ENCODE data around the gene HIBCH. TPM values are rescaled to one million over a fixed set of nuclear protein-coding genes. Genes with fewer than 3 reads are reported as not detected.

The HIBCH gene
- total RNA-seq, 1 experiment from 2014 or later: 24.7 TPM

- H3K4me3 ChIP-seq (replicated peaks in 1 of 2; ENCODE audit: low read depth in 1 of 2, low read length in 2 of 2): no peak overlapping the region
- H4K20me1 ChIP-seq (ENCODE audit: insufficient read depth): no peaks in the 10 kb centered on the region
- BruUV-seq (replicated peaks): no TSS peak
- no peaks in the 10 kb centered on the region for H3K27me3 ChIP-seq (ENCODE audit: insufficient read depth, low read length)
- no peak for TF ChIP-seq SP1 (IDR thresholded peaks at IDR 0.05; ENCODE audit: low read depth)
- TF ChIP-seq RAD21 (IDR thresholded peaks at IDR 0.05; ENCODE audit: low read depth): no peak
- no peak for TF ChIP-seq MAX (IDR thresholded peaks at IDR 0.05)
- TF ChIP-seq ZNF274 (IDR thresholded peaks at IDR 0.05; ENCODE audit: low read depth, low read length): no peak
- no peak for TF ChIP-seq TCF7L2 (IDR thresholded peaks at IDR 0.05; ENCODE audit: borderline replicate concordance, extremely low read depth, insufficient read depth, insufficient read length)
- no peak for TF ChIP-seq ELF1 (IDR thresholded peaks at IDR 0.05; ENCODE audit: borderline replicate concordance, low read depth)
- TF ChIP-seq ZFX (IDR thresholded peaks at IDR 0.05): no peak
- TF ChIP-seq POLR2AphosphoS5 (IDR thresholded peaks at IDR 0.05; ENCODE audit: low read depth, low read length): no peak
- ChIA-PET POLR2A (no interaction called here), CTCF (no interaction called here), RAD21 (ENCODE audit: low non-redundant PET in 1 of 2, low total read pairs in 2 of 2, uncharacterized antibody in 2 of 2, unreplicated experiment in 2 of 2) (no interaction called here)
- H3K79me2 ChIP-seq (ENCODE audit: insufficient read depth, low read length): no peaks in the 10 kb centered on the region
- no peaks in the 10 kb centered on the region for H3K4me1 ChIP-seq (ENCODE audit: control insufficient read depth in 1 of 2, insufficient read depth in 2 of 2, low read length in 2 of 2)
- H3K27ac ChIP-seq (ENCODE audit: low read depth, low read length): no peak overlapping the region
- no peak overlapping the region for H3K9ac ChIP-seq (ENCODE audit: low read length)
- H3K4me2 ChIP-seq (ENCODE audit: low read length): no peak overlapping the region
- intact Hi-C loops (cut with micrococcal nuclease): no loop called here
- H2AFZ ChIP-seq (ENCODE audit: low read depth, low read length, poor library complexity, severe bottlenecking): no peak overlapping the region
- DNase-seq (ENCODE audit: low read depth, low spot score) (no peak), ATAC-seq (no peak)
- H3K9me3 ChIP-seq (ENCODE audit: control insufficient read depth in 1 of 2, insufficient read depth in 1 of 2, low read depth in 1 of 2, low read length in 2 of 2): no peaks in the 10 kb centered on the region
- 0 out of 4 replicates have a peak, but pooled peaks cover 0 to 4% of the 10 kb centered on the region in 2 experiments for H3K36me3 ChIP-seq (ENCODE audit: control insufficient read depth in 1 of 2, insufficient read depth in 2 of 2, low read length in 2 of 2)
- no peaks in the 10 kb centered on the region for H3K9me2 ChIP-seq (ENCODE audit: insufficient read depth)
These were observed 84.0 kb downstream of the HIBCH start for GRCh38 chr2:190235551-190236075.

GRCh38 chr2:190235101-190235500, 84.5 kb downstream of the HIBCH start:
- no peak for DNase-seq (ENCODE audit: low read depth, low spot score)
- ChIA-PET RAD21 (ENCODE audit: low non-redundant PET in 1 of 2, low total read pairs in 2 of 2, uncharacterized antibody in 2 of 2, unreplicated experiment in 2 of 2) (no interaction called here), POLR2A (no interaction called here), CTCF (no interaction called here)
- Histone ChIP-seq H3K4me1 (ENCODE audit: control insufficient read depth in 1 of 2, insufficient read depth in 2 of 2, low read length in 2 of 2) (no peaks in the 10 kb centered on the region), H3K79me2 (ENCODE audit: insufficient read depth, low read length) (no peaks in the 10 kb centered on the region), H3K9me2 (ENCODE audit: insufficient read depth) (no peaks in the 10 kb centered on the region), H2AFZ (ENCODE audit: low read depth, low read length, poor library complexity, severe bottlenecking) (no peak overlapping the region), H4K20me1 (ENCODE audit: insufficient read depth) (no peaks in the 10 kb centered on the region), H3K4me3 (replicated peaks in 1 of 2; ENCODE audit: low read depth in 1 of 2, low read length in 2 of 2) (no peak overlapping the region), H3K9ac (ENCODE audit: low read length) (no peak overlapping the region), H3K4me2 (ENCODE audit: low read length) (no peak overlapping the region), H3K9me3 (ENCODE audit: control insufficient read depth in 1 of 2, insufficient read depth in 1 of 2, low read depth in 1 of 2, low read length in 2 of 2) (no peaks in the 10 kb centered on the region), H3K36me3 (ENCODE audit: control insufficient read depth in 1 of 2, insufficient read depth in 2 of 2, low read length in 2 of 2) (0 out of 4 replicates have a peak, but pooled peaks cover 0 to 4% of the 10 kb centered on the region in 2 experiments), H3K27ac (ENCODE audit: low read depth, low read length) (no peak overlapping the region), H3K27me3 (ENCODE audit: insufficient read depth, low read length) (no peaks in the 10 kb centered on the region)
- no peak for ATAC-seq
- BruUV-seq (replicated peaks): no TSS peak
- intact Hi-C loops (cut with micrococcal nuclease): no loop called here
- no peak for TF ChIP-seq EZH2phosphoT487 (IDR thresholded peaks at IDR 0.05; ENCODE audit: borderline replicate concordance)
- TF ChIP-seq EGR1 (IDR thresholded peaks at IDR 0.05; ENCODE audit: low read depth): no peak
- no peak for TF ChIP-seq TCF7L2 (IDR thresholded peaks at IDR 0.05; ENCODE audit: borderline replicate concordance, extremely low read depth, insufficient read depth, insufficient read length)
- TF ChIP-seq YY1 (IDR thresholded peaks at IDR 0.05; ENCODE audit: extremely low read depth, insufficient replicate concordance, low read depth, low read length): no peak
- no peak for TF ChIP-seq CTCF (IDR thresholded peaks at IDR 0.05 in 2 of 3, conservative IDR thresholded peaks at IDR 0.05 in 1 of 3; ENCODE audit: borderline replicate concordance in 1 of 3, insufficient read depth in 1 of 3, low read depth in 2 of 3, low read length in 2 of 3)
- no peak for TF ChIP-seq SIN3A (IDR thresholded peaks at IDR 0.05; ENCODE audit: low read depth)
- no peak for TF ChIP-seq RAD21 (IDR thresholded peaks at IDR 0.05; ENCODE audit: low read depth)
- no peak for TF ChIP-seq JUND (IDR thresholded peaks at IDR 0.05)
- TF ChIP-seq ATF3 (IDR thresholded peaks at IDR 0.05): no peak
- no peak for TF ChIP-seq ZNF274 (IDR thresholded peaks at IDR 0.05; ENCODE audit: low read depth, low read length)
- TF ChIP-seq POLR2AphosphoS5 (IDR thresholded peaks at IDR 0.05; ENCODE audit: low read depth, low read length): no peak
- no peak for TF ChIP-seq MAX (IDR thresholded peaks at IDR 0.05)
- TF ChIP-seq ZFX (IDR thresholded peaks at IDR 0.05): no peak

Data from HCT116 (cell line).